ENCODE data around the gene KMT2A.

The KMT2A gene

DNA sequence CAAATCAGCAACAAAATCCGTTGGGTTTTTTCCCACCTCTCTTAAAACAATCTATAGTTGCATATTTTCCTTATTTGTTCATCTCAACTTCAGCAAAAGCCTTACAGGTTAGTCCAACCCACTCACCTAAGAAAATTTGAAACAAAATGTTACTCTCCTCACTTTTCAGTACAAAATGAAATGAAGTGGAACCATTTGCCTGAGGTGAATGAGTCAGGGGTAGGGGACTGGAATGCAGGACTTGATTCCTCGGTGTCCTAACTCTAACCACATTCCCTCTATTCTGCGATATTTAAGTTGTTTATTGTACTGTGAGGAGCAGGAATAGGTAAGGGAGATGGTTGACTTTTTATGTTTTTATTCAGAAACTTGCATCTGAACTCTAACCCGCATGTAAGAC is 18.5 kb upstream of the KMT2A start:
- TF ChIP-seq, protein P1, sequence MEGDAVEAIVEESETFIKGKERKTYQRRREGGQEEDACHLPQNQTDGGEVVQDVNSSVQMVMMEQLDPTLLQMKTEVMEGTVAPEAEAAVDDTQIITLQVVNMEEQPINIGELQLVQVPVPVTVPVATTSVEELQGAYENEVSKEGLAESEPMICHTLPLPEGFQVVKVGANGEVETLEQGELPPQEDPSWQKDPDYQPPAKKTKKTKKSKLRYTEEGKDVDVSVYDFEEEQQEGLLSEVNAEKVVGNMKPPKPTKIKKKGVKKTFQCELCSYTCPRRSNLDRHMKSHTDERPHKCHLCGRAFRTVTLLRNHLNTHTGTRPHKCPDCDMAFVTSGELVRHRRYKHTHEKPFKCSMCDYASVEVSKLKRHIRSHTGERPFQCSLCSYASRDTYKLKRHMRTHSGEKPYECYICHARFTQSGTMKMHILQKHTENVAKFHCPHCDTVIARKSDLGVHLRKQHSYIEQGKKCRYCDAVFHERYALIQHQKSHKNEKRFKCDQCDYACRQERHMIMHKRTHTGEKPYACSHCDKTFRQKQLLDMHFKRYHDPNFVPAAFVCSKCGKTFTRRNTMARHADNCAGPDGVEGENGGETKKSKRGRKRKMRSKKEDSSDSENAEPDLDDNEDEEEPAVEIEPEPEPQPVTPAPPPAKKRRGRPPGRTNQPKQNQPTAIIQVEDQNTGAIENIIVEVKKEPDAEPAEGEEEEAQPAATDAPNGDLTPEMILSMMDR (conservative IDR thresholded peaks at IDR 0.05; ENCODE audit: low read length), result no peak
- no peak overlapping the region for H3K4me3 ChIP-seq (ENCODE audit: low read length)
- no peak for DNase-seq (ENCODE audit: low read depth)

DNA sequence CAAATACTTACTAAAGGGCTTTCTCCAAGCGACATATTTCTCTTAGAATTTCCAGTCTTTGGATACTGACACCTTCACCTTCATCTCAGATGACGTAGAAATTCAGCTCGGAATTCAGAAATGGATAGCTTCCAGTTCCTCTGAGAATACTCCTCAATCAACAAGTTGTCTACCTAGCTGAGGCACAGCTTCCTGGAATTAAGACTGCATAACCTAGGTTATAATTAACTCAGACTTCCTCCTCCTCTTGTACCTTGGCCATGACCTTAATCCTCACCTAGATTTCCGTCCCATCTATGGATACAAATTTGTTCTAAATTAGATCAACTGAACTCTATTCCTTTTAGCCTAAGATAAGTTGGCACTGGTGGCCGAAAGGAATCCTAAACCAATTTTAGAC is 17.5 kb upstream of the KMT2A start:
- TF ChIP-seq, protein P1 (conservative IDR thresholded peaks at IDR 0.05; ENCODE audit: low read length), result no peak
- DNase-seq (ENCODE audit: low read depth), result no peak
- H3K4me3 ChIP-seq (ENCODE audit: low read length), result no peak overlapping the region

DNA sequence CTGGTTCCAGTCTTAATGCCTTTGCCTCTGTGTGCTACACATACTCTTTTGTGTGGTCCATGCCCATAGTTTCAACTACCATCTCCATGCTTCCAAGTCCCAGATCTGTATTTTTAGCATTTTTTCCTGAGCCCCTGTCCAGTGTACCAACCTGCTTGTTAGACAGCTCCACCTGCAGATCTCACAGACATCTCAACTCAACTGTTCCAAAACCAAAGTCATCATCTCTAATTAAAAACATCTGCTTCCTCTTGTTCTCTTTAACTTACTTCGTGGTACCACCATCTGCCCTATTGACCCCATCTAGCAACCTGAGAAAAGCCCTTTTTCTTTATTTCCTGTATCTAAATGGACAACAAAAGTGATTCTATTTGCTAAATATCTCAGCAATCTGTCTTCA is 8.6 kb upstream of the KMT2A start:
- no peak for DNase-seq (ENCODE audit: low read depth)
- no peak overlapping the region for H3K4me3 ChIP-seq (ENCODE audit: low read length)
- TF ChIP-seq, protein P1 (conservative IDR thresholded peaks at IDR 0.05; ENCODE audit: low read length), result no peak

DNA sequence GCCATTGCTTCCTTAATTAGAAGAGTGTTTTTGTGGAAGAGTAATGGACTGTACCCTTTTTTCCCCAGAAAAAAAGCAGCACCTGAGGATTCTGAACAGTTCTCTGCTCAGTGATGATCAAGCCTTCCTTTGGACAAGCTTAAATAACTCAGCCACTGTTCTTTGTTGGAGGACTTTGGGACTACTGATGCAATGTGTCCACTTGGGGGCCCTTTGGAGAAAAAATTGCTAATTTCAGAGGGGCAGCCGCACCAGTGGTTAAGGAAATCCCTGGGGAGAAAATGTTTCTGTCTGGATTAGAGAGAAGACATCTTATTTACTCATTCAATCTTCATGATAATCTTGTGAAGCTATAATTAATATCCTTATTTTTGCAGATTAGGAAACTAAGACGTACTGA is 5.3 kb upstream of the KMT2A start:
- no peak for DNase-seq (ENCODE audit: low read depth)
- no peak overlapping the region for H3K4me3 ChIP-seq (ENCODE audit: low read length)
- TF ChIP-seq, protein P1 (conservative IDR thresholded peaks at IDR 0.05; ENCODE audit: low read length), result 0 out of 2 replicates have a peak, but pooled peaks have one; percentile 3

DNA sequence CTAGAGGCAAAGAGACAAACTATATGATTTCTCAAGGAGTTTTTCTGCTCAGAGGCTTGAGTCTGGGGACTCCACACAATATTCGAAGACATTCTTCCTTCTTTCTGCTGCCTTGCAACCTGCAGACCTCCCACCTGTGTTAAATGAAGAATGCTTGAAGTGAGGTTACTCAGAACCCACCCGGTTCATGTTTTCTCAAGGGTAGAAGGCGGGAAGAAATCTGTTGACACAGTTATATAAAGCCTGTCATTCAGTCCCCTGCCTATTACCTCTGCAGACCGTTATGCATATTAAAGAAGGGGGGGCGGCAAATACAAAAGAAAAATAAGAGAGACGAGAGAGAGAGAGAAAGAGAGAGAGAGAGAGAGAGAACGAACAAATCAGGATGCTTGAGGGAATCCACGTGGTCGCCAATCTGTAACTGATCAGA is 2.2 kb upstream of the KMT2A start:
- peak; percentile 54 for DNase-seq (ENCODE audit: low read depth)
- peak overlapping the region; percentile 76 for H3K4me3 ChIP-seq (ENCODE audit: low read length)
- TF ChIP-seq, protein P1 (conservative IDR thresholded peaks at IDR 0.05; ENCODE audit: low read length), result no peak

DNA sequence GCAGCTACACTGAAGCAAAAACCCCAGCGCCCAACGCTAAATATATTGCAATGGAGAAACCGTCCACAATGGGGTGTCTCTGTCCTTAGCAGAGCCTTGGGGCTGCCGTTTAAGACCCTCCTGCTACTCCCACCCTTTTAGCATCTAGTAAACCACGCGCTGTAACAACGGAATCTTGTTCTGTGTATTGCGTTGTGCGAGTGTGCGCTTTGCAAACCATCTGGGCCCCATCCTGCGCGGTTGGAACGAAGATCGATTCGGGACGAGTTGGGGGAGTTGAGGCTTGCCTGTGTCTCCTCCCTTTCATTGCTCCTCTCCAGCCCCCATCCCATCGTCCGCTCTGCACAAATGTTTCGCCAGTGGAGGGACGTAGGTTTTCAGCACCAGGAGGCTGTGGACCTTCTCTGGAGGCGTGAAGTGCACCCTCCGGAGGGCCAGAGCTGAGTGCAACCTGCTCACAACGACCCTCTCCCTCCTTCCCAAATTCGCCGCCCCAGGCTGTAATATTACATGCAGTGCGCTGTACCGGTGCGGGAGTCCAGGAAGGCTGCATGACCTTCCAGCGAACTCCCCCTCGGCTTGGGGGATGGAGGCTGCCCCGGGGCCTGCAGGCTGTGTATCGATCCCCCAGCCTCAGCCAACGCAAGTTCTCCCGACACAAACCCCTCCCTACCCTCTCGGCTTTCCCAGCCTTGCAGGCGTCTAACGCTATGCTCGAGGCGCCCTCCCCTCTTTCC is 1.6 kb upstream of the KMT2A start:
- H3K4me3 ChIP-seq (ENCODE audit: low read length), result peak overlapping the region; percentile 76
- no peak for DNase-seq (ENCODE audit: low read depth)
- TF ChIP-seq, protein P1 (conservative IDR thresholded peaks at IDR 0.05; ENCODE audit: low read length), result peak; percentile 17

DNA sequence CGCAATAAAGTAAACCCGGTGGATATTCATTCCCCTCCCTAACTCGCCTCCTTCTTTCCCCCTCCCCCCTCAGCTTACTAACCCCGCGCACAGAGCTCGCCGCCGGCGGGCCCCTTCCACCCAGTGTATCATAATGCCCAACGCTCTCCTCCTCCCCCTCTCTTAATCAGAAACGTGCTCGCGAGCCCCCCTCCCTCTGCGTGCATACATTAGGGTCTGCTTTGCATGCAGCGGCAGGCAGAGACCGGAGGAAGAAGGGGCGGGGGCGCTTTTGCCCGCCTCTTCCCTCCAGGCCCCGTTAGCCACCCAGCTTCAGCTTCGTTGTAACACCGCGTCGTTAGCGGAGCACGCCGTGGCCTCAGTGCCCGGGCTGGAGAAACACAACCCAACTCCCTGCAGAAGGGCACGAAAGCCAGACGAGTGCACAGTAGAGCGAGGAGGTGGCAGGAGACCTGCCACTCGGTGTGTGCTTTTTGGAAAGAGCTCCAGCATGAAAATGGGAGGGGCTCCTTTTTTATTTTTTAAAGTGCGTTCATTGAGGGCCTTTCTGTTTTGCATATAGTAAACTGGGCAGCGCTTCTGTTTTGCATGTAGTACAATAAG is 901 bp upstream of the KMT2A start:
- DNase-seq (ENCODE audit: low read depth), result peak; percentile 23
- peak overlapping the region; percentile 76 for H3K4me3 ChIP-seq (ENCODE audit: low read length)
- TF ChIP-seq, protein P1 (conservative IDR thresholded peaks at IDR 0.05; ENCODE audit: low read length), result no peak

Data from AG10803 (cell line).